HepG2 (cell line): ENCODE measurements around the gene PITX3. TPM values are rescaled to one million over a fixed set of nuclear protein-coding genes. Genes with fewer than 3 reads are reported as not detected.

ENCODE experiments used
- ATAC-seq: fragments of 200-7000 bp; cut with Tn5 transposase; 3 replicates; pipeline ENCODE4 v1.9.1; 2020; ENCODE audit warnings: mild to moderate bottlenecking, moderate library complexity
- BruUV-seq: library from RNA; stranded (reverse); fragments of 400-500 nt; replicated peaks from 2 replicates; lab custom pipeline; 2021; lab: Mats Ljungman, UMichigan
- CTCF ChIA-PET: fragments of 300-600 bp; formaldehyde crosslinking; extraction: SDS; loops from one replicate; lab custom pipeline; 2021; ENCODE audit warnings: low total read pairs, inconsistent platforms, low intra/inter-chr PET ratio; lab: Yijun Ruan, JAX
- POLR2A ChIA-PET: fragments of 350-600 bp; sonication (Branson Sonifier 250); formaldehyde crosslinking; loops from one replicate; lab custom pipeline; 2020; ENCODE audit warnings: antibody characterized with exemption, inconsistent platforms; lab: Yijun Ruan, JAX
- DNase-seq: peaks from one replicate; pipeline ENCODE4 v3.0.0-alpha.2; 2015; ENCODE audit warnings: low spot score
- FAIRE-seq: peaks from 3 replicates; lab custom pipeline; 2011; peaks lifted over from hg19 to GRCh38; lab: Jason Lieb, UNC
- H2AFZ ChIP-seq: one replicate; pipeline ENCODE4 v1.6.1; 2011; ENCODE audit warnings: low read length, inconsistent platforms
- H3K27ac ChIP-seq: fragments of 300-600 bp; 3 replicates; pipeline ENCODE4 v1.8.0; 2011; ENCODE audit warnings: mixed run types, mild to moderate bottlenecking, mixed read lengths, low read length, inconsistent platforms; ENCODE audit not compliant: insufficient read depth; ENCODE audit errors: extremely low read length
- H3K27me3 ChIP-seq, 2 experiments: fragments of 200-600 bp in 1 of 2; 2 replicates in 1 of 2; 3 replicates in 1 of 2; pipeline versions ENCODE4 v1.6.0 to v1.8.0; 2011; ENCODE audit warnings: low read length in 2 of 2, mild to moderate bottlenecking in 2 of 2, moderate library complexity in 2 of 2, inconsistent platforms in 1 of 2; ENCODE audit not compliant: insufficient read depth in 2 of 2, control insufficient read depth in 1 of 2
- H3K36me3 ChIP-seq, 2 experiments: fragments of 200-600 bp in 1 of 2; replicated peaks in 1 of 2; 2 replicates in 1 of 2; 3 replicates in 1 of 2; pipeline versions ENCODE4 v1.5.1 to v1.8.0; 2011; ENCODE audit warnings: low read length in 2 of 2, inconsistent platforms in 1 of 2; ENCODE audit not compliant: insufficient read depth in 2 of 2, control insufficient read depth in 1 of 2
- H3K4me1 ChIP-seq: 2 replicates; pipeline ENCODE4 v1.5.1; 2012; ENCODE audit warnings: low read length, inconsistent platforms; ENCODE audit not compliant: insufficient read depth
- H3K4me2 ChIP-seq: 2 replicates; pipeline ENCODE4 v1.6.0; 2011; ENCODE audit warnings: low read depth, low read length, inconsistent platforms
- H3K4me3 ChIP-seq, 3 experiments: fragments of 200-600 bp in 1 of 3; sonication (generic), shearing (Covaris generic) in 1 of 3; replicated peaks in 1 of 3; 2 replicates each; pipeline ENCODE4 v1.5.1; 2011 to 2016; ENCODE audit warnings: low read length in 3 of 3, inconsistent platforms in 2 of 3, low read depth in 2 of 3, mild to moderate bottlenecking in 2 of 3, control low read depth in 1 of 3, mixed read lengths in 1 of 3; ENCODE audit not compliant: insufficient read depth in 1 of 3
- H3K79me2 ChIP-seq: one replicate; pipeline ENCODE4 v1.6.1; 2011; ENCODE audit warnings: low read length, inconsistent platforms; ENCODE audit not compliant: insufficient read depth
- H3K9ac ChIP-seq: 2 replicates; pipeline ENCODE4 v1.6.0; 2011; ENCODE audit warnings: mild to moderate bottlenecking, low read depth, low read length, inconsistent platforms; ENCODE audit not compliant: insufficient read depth
- H3K9me3 ChIP-seq: 2 replicates; pipeline ENCODE4 v1.5.1; 2012; ENCODE audit warnings: mild to moderate bottlenecking, low read length
- H4K20me1 ChIP-seq: 2 replicates; pipeline ENCODE4 v1.6.0; 2011; ENCODE audit warnings: inconsistent platforms, mild to moderate bottlenecking, low read length, moderate library complexity; ENCODE audit not compliant: insufficient read depth
- KDM3A ChIP-seq: IDR thresholded peaks from 2 replicates; pipeline ENCODE4 v1.6.1; 2018; ENCODE audit warnings: low read depth, missing compliant biosample characterization
- SRSF9 ChIP-seq: fragments of 200-400 bp; formaldehyde crosslinking; IDR thresholded peaks from 2 replicates; pipeline ENCODE4 v1.6.1; 2018; ENCODE audit warnings: borderline replicate concordance, mild to moderate bottlenecking, low read depth, low read length; ENCODE audit not compliant: insufficient read depth, poor library complexity, severe bottlenecking
- YY1 ChIP-seq: IDR thresholded peaks from 2 replicates; pipeline ENCODE4 v1.6.1; 2011; ENCODE audit warnings: low read length, low read depth, moderate library complexity, mild to moderate bottlenecking; ENCODE audit not compliant: insufficient read depth, insufficient replicate concordance
- ZNF451 ChIP-seq: sonication (generic); formaldehyde crosslinking; IDR thresholded peaks from 2 replicates; pipeline ENCODE4 v1.5.0; 2020; ENCODE audit warnings: mild to moderate bottlenecking, missing genetic modification reagents
- ZNF629 ChIP-seq: sonication (generic); formaldehyde crosslinking; conservative IDR thresholded peaks from 2 replicates; pipeline ENCODE4 v1.5.0; 2020; ENCODE audit warnings: missing genetic modification reagents
- ZNF841 ChIP-seq: sonication (generic); formaldehyde crosslinking; IDR thresholded peaks from 2 replicates; pipeline ENCODE4 v1.8.1; 2023; ENCODE audit warnings: missing genetic modification reagents, borderline replicate concordance
- WGBS: methylation state at CpG from one replicate; pipeline ENCODE4 v1.1.6; 2017; ENCODE audit warnings: low lambda C conversion rate; 5-methylcytosine and 5-hydroxymethylcytosine counted together
- in situ Hi-C: cut with HindIII; loops from 2 replicates; pipeline ENCODE4 v1.10.0; 2017; ENCODE audit warnings: low pct_unique_long_range_greater_than_20kb; ENCODE audit not compliant: extremely low pct_ligation_motif_present
- intact Hi-C: fragments of 100-400 bp; cut with micrococcal nuclease; formaldehyde crosslinking; loops from one replicate; pipeline ENCODE4 v1.10.0; 2022; ENCODE audit not compliant: unreplicated experiment
- polyA plus RNA-seq, 8 experiments: library from polyadenylated mRNA; depleted of rRNA in 3 of 8; stranded (reverse) in 7 of 8; unstranded in 1 of 8; fragments of >200 nt; fragmentation: Illumina TruSeq in 4 of 8; extraction: Trizol in 4 of 8; gene quantifications; 2 replicates each; pipeline versions ENCODE4 v1.2.1 to v1.2.3, GENCODE V29; 2011 to 2016; ENCODE audit warnings: low read depth in 4 of 8, missing spikeins in 1 of 8, mixed read lengths in 1 of 8; ENCODE audit not compliant: insufficient read depth in 1 of 8
- total RNA-seq, 5 experiments: library from RNA; depleted of rRNA; stranded (reverse); fragments of >200 nt; fragmentation: Illumina TruSeq; extraction: Trizol; gene quantifications; 2 replicates each; pipeline ENCODE4 v1.2.3, GENCODE V29; 2016; ENCODE audit warnings: low read depth in 1 of 5
- TF ChIP-seq, protein P1 (sequence below): sonication (generic); formaldehyde crosslinking; IDR thresholded peaks from 2 replicates; pipeline ENCODE4 v1.4.0; 2020; ENCODE audit warnings: missing genetic modification reagents
- TF ChIP-seq, protein P2 (sequence below): sonication (generic); formaldehyde crosslinking; IDR thresholded peaks from 2 replicates; pipeline ENCODE4 v1.8.0; 2022; ENCODE audit warnings: low read depth, missing genetic modification reagents
- TF ChIP-seq, protein P3 (sequence below): IDR thresholded peaks from 2 replicates; pipeline ENCODE4 v1.6.1; 2016; ENCODE audit warnings: mild to moderate bottlenecking

PITX3 gene
- total and polyA plus RNA-seq, 2 of the 13 experiments (the other 11 are each of a cell fraction or from before 2014, with no cell fraction given) = not detected

DNA sequence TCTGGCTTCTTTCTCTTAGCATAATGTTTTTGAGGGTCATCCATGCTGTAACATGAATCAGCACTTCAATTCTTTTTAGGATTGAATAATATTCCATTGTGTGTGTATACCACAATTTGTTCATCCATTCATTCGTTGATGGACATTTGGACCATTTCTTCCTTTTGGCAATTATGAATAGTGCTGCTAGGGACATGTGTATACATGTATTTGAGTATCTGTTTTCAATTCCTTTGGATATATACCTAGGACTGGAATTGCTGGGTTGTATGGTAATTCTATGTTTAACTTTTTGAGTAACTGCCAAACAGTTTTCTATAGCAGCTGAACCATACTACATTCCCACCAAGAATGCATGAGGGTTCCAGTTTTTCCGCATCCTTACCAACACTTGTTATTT, 43.2 kb upstream of the PITX3 start (continued):
- TF ChIP-seq, protein P1, sequence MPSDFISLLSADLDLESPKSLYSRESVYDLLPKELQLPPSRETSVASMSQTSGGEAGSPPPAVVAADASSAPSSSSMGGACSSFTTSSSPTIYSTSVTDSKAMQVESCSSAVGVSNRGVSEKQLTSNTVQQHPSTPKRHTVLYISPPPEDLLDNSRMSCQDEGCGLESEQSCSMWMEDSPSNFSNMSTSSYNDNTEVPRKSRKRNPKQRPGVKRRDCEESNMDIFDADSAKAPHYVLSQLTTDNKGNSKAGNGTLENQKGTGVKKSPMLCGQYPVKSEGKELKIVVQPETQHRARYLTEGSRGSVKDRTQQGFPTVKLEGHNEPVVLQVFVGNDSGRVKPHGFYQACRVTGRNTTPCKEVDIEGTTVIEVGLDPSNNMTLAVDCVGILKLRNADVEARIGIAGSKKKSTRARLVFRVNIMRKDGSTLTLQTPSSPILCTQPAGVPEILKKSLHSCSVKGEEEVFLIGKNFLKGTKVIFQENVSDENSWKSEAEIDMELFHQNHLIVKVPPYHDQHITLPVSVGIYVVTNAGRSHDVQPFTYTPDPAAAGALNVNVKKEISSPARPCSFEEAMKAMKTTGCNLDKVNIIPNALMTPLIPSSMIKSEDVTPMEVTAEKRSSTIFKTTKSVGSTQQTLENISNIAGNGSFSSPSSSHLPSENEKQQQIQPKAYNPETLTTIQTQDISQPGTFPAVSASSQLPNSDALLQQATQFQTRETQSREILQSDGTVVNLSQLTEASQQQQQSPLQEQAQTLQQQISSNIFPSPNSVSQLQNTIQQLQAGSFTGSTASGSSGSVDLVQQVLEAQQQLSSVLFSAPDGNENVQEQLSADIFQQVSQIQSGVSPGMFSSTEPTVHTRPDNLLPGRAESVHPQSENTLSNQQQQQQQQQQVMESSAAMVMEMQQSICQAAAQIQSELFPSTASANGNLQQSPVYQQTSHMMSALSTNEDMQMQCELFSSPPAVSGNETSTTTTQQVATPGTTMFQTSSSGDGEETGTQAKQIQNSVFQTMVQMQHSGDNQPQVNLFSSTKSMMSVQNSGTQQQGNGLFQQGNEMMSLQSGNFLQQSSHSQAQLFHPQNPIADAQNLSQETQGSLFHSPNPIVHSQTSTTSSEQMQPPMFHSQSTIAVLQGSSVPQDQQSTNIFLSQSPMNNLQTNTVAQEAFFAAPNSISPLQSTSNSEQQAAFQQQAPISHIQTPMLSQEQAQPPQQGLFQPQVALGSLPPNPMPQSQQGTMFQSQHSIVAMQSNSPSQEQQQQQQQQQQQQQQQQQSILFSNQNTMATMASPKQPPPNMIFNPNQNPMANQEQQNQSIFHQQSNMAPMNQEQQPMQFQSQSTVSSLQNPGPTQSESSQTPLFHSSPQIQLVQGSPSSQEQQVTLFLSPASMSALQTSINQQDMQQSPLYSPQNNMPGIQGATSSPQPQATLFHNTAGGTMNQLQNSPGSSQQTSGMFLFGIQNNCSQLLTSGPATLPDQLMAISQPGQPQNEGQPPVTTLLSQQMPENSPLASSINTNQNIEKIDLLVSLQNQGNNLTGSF = no peak

DNA sequence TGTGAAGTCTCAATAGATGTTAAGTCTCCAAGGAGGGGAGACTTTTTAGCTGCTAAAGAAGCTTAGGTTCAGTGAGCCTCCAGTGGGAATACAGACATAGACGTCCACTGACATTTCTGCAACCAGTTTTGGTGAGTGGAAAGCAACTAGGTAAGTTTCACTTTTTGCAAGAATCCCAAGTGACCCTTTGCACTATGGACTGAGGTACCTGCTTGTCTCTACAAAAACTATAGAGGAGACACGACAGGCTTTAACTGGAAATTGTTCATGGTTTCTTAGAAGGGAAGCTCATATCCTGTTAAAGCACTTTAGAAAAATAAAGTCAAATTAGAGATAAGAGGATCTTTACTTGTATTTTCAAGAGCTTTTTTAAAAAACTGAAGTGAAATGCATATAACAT, 42.6 kb upstream of the PITX3 start:
- intact Hi-C loops = loop anchor here (10.0 kb wide), 1 partner anchor 51 kb away; no protein-coding TSS in a partner anchor
- H3K27ac ChIP-seq = no peak overlapping the region
- H3K4me2 ChIP-seq = no peak overlapping the region
- TF ChIP-seq KDM3A = no peak
- no peak for TF ChIP-seq ZNF629
- no peak for TF ChIP-seq SRSF9
- TF ChIP-seq ZNF841 (CRISPR knock-in tag) = no peak
- TF ChIP-seq, protein P2, sequence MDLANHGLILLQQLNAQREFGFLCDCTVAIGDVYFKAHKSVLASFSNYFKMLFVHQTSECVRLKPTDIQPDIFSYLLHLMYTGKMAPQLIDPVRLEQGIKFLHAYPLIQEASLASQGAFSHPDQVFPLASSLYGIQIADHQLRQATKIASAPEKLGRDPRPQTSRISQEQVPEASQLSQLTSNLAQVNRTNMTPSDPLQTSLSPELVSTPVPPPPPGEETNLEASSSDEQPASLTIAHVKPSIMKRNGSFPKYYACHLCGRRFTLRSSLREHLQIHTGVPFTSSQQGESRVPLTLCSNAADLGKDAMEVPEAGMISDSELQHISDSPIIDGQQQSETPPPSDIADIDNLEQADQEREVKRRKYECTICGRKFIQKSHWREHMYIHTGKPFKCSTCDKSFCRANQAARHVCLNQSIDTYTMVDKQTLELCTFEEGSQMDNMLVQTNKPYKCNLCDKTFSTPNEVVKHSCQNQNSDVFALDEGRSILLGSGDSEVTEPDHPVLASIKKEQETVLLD (CRISPR knock-in tag) = no peak
- no peak for TF ChIP-seq ZNF451
- TF ChIP-seq, protein P3, sequence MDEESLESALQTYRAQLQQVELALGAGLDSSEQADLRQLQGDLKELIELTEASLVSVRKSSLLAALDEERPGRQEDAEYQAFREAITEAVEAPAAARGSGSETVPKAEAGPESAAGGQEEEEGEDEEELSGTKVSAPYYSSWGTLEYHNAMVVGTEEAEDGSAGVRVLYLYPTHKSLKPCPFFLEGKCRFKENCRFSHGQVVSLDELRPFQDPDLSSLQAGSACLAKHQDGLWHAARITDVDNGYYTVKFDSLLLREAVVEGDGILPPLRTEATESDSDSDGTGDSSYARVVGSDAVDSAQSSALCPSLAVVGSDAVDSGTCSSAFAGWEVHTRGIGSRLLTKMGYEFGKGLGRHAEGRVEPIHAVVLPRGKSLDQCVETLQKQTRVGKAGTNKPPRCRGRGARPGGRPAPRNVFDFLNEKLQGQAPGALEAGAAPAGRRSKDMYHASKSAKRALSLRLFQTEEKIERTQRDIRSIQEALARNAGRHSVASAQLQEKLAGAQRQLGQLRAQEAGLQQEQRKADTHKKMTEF (CRISPR knock-in tag) = no peak
- TF ChIP-seq YY1 = no peak
- TF ChIP-seq, all 625 proteins: peak for 0
- FAIRE-seq (no peak), ATAC-seq (no peak), DNase-seq (no peak)
- in situ Hi-C loops = no loop called here
- 0 out of 2 replicates have a peak, but pooled peaks cover 2% of the 10 kb centered on the region for H4K20me1 ChIP-seq
- BruUV-seq = no TSS peak
- no peak overlapping the region for H3K9ac ChIP-seq
- H3K36me3 ChIP-seq = peaks cover 2 to 19% of the 10 kb centered on the region in 2 experiments; a peak in 3 of 5 replicates
- ChIA-PET CTCF (no interaction called here), POLR2A (no interaction called here)
- H3K4me3 ChIP-seq = no peak overlapping the region
- H3K79me2 ChIP-seq = peaks cover 27% of the 10 kb centered on the region
- WGBS = 77% methylated on average over 2 of the region's 2 CpGs
- no peak overlapping the region for H2AFZ ChIP-seq
- no peaks in the 10 kb centered on the region for H3K27me3 ChIP-seq
- H3K4me1 ChIP-seq = peaks cover 9% of the 10 kb centered on the region
- no peaks in the 10 kb centered on the region for H3K9me3 ChIP-seq
